Small intestine (tissue), 4 donors: ENCODE data around the gene MCIDAS. TPM values are rescaled to one million over a fixed set of nuclear protein-coding genes. Genes with fewer than 3 reads are reported as not detected.

Source experiments
- polyA plus RNA-seq, 4 donors: library from polyadenylated mRNA; stranded (reverse) in 3 of 4; unstranded in 1 of 4; fragments of 200-250 nt in 3 of 4; fragments of 120-200 nt in 1 of 4; gene quantifications; one replicate each; pipeline versions ENCODE4 v1.2.1 to v1.2.3, GENCODE V29; 2013
- donor health status: healthy with polysubstance abuse.
- donor health status: Bipolar disorder and iron deficiency.
- donor health status: healthy.

MCIDAS gene
- polyA plus RNA-seq, 4 donors, result not detected

Other genes with a start within 250 kb of the MCIDAS start
- 1 to 10 TPM in 1 of 4 donors, under 1 TPM in 1, not detected in 2; 0.79 to 1.3 TPM for gene ESM1, start 241.7 kb downstream of the MCIDAS start, polyA plus RNA-seq
- gene GZMK, start 203.1 kb downstream of the MCIDAS start, polyA plus RNA-seq, result 1 to 10 TPM in 1 of 4 donors, under 1 TPM in 2, not detected in 1; 0.47 to 1.6 (median 0.63) TPM
- gene GZMA, start 124.7 kb downstream of the MCIDAS start, polyA plus RNA-seq, result 1 to 10 TPM; 2.7 to 8.6 (median 4.6) TPM
- 10 to 100 TPM in 1 of 4 donors, 1 to 10 TPM in 2, under 1 TPM in 1; 0.22 to 13.1 (median 3.9) TPM for gene GPX8, start 67.1 kb downstream of the MCIDAS start, polyA plus RNA-seq
- under 1 TPM in 1 of 4 donors, not detected in 3; 0.04 TPM for gene CDC20B, start 54.1 kb downstream of the MCIDAS start, polyA plus RNA-seq
- gene CCNO, start 6.3 kb upstream of the MCIDAS start, polyA plus RNA-seq, result under 1 TPM in 1 of 4 donors, not detected in 3; 0.49 TPM
- gene DHX29, start 80.4 kb upstream of the MCIDAS start, polyA plus RNA-seq, result 10 to 100 TPM in 2 of 4 donors, 1 to 10 TPM in 2; 7.3 to 30.4 (median 10.2) TPM
- gene MTREX, start 80.7 kb upstream of the MCIDAS start, polyA plus RNA-seq, result 10 to 100 TPM; 21.1 to 58.1 (median 37.4) TPM